ENCODE results near the gene SSX2IP. TPM values are rescaled to one million over a fixed set of nuclear protein-coding genes. Genes with fewer than 3 reads are reported as not detected.
A peak's percentile ranks its signal among the peaks of the same experiment; 100 is the strongest.

SSX2IP gene
- total and polyA plus RNA-seq, 4 donors: 3.7 to 21.8 (median 6.4) TPM

GRCh38 chr1:84719543-84720217 lies 29.4 kb upstream of the SSX2IP start:
- H3K9ac ChIP-seq (ENCODE audit: low read depth in 1 of 2, low read length in 2 of 2): peak overlapping the region in 1 of 2 donors; percentile 11
- peak overlapping the region; percentile 67 to 74 for H3K27ac ChIP-seq (ENCODE audit: low read depth in 1 of 2, low read length in 2 of 2)
- H3K9me3 ChIP-seq (ENCODE audit: control insufficient read depth in 4 of 4, low read length in 3 of 4): no peaks in the 10 kb centered on the region
- no peak for DNase-seq (ENCODE audit: low spot score)
- H3K4me1 ChIP-seq (ENCODE audit: control insufficient read depth in 4 of 4, insufficient read depth in 4 of 4, low read length in 3 of 4): peaks cover 0 to 43% (median 26%) of the 10 kb centered on the region in 4 donors
- peak overlapping the region in 1 of 3 donors; percentile 14 for H3K4me3 ChIP-seq (ENCODE audit: low read depth in 1 of 3, low read length in 3 of 3)
- TF ChIP-seq TAF1 (conservative IDR thresholded peaks at IDR 0.05) (no peak), RXRA (IDR thresholded peaks at IDR 0.05) (no peak), HNF4G (IDR thresholded peaks at IDR 0.05) (no peak), CTCF (IDR thresholded peaks at IDR 0.05; ENCODE audit: low read depth, low read length, missing input control) (no peak), NR2F2 (IDR thresholded peaks at IDR 0.05) (no peak), JUND (IDR thresholded peaks at IDR 0.05) (no peak), ATF3 (IDR thresholded peaks at IDR 0.05) (no peak), YY1 (IDR thresholded peaks at IDR 0.05) (no peak), FOXA1 (IDR thresholded peaks at IDR 0.05) (no peak), REST (IDR thresholded peaks at IDR 0.05) (no peak), RAD21 (IDR thresholded peaks at IDR 0.05) (no peak), SP1 (IDR thresholded peaks at IDR 0.05) (no peak), GABPA (IDR thresholded peaks at IDR 0.05 in 1 of 2, conservative IDR thresholded peaks at IDR 0.05 in 1 of 2) (no peak), HNF4A (conservative IDR thresholded peaks at IDR 0.05) (no peak), FOXA2 (IDR thresholded peaks at IDR 0.05) (no peak), EGR1 (IDR thresholded peaks at IDR 0.05; ENCODE audit: low read depth in 2 of 2) (no peak)
- TF ChIP-seq, protein P1, sequence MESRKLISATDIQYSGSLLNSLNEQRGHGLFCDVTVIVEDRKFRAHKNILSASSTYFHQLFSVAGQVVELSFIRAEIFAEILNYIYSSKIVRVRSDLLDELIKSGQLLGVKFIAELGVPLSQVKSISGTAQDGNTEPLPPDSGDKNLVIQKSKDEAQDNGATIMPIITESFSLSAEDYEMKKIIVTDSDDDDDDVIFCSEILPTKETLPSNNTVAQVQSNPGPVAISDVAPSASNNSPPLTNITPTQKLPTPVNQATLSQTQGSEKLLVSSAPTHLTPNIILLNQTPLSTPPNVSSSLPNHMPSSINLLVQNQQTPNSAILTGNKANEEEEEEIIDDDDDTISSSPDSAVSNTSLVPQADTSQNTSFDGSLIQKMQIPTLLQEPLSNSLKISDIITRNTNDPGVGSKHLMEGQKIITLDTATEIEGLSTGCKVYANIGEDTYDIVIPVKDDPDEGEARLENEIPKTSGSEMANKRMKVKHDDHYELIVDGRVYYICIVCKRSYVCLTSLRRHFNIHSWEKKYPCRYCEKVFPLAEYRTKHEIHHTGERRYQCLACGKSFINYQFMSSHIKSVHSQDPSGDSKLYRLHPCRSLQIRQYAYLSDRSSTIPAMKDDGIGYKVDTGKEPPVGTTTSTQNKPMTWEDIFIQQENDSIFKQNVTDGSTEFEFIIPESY (IDR thresholded peaks at IDR 0.05): no peak
- TF ChIP-seq, protein P2, sequence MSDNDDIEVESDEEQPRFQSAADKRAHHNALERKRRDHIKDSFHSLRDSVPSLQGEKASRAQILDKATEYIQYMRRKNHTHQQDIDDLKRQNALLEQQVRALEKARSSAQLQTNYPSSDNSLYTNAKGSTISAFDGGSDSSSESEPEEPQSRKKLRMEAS (IDR thresholded peaks at IDR 0.05): no peak
- 31% methylated on average over 8 of the region's 8 CpGs for WGBS
- no peaks in the 10 kb centered on the region for H3K27me3 ChIP-seq (ENCODE audit: control insufficient read depth in 4 of 4, insufficient read depth in 4 of 4, low read length in 3 of 4)
- H3K36me3 ChIP-seq (ENCODE audit: control insufficient read depth in 4 of 4, insufficient read depth in 3 of 4, low read depth in 1 of 4, low read length in 3 of 4): no peaks in the 10 kb centered on the region

Data from liver (tissue), 9 donors.